ENCODE measurements around the gene XRCC1.

The XRCC1 gene, protein sequence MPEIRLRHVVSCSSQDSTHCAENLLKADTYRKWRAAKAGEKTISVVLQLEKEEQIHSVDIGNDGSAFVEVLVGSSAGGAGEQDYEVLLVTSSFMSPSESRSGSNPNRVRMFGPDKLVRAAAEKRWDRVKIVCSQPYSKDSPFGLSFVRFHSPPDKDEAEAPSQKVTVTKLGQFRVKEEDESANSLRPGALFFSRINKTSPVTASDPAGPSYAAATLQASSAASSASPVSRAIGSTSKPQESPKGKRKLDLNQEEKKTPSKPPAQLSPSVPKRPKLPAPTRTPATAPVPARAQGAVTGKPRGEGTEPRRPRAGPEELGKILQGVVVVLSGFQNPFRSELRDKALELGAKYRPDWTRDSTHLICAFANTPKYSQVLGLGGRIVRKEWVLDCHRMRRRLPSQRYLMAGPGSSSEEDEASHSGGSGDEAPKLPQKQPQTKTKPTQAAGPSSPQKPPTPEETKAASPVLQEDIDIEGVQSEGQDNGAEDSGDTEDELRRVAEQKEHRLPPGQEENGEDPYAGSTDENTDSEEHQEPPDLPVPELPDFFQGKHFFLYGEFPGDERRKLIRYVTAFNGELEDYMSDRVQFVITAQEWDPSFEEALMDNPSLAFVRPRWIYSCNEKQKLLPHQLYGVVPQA

DNA sequence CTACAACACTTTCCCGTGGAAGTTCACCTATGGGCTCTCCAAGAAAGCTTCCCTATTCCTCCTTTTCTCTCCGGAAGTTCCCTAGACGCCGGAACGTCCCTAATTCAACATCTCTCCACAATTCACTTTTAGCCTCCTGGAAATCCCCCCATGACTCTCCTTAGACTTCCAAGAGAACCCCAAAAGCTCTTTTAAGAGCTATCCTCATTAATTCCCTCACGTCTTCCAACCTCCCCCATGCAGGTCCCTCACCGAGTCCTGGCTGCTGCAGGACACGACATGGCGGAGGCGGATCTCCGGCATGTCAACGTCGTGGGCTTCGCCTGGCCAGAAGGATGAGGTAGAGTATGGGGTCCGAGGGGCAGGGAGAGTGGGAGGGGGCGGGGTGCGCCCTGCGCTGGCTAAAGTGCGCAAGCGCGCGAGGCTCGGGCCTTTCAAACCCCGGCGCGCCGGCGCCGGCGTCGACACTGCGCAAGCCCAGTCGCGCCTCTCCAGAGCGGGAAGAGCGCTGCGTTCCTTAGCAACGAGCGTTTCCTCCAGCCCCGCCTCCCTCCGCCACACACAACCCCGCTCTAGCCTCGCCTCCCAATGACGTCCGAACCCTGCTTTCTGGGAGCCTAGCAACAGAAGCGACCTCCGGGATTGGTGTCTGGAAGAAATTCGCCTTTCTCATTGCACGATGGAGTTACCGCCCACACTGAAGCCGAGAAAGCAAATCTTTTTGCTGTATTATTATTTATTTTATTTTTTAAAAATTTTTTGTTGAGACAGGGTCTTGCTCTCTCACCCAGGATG lies at the start of gene XRCC1, which contains the start of gene PINLYP:
XRCC1 (minus strand) TSS at position 372 of the 795 bp plus-strand sequence; CDS start at position 303, 69 bp downstream.
PINLYP (plus strand) TSS at position 646 of the 795 bp plus-strand sequence. CDS start 1,391 bp downstream, outside the sequence.
- Histone ChIP-seq H2AFZ (ENCODE audit: low read depth, low read length) (peak within 1 kb of the TSS; percentile 81), H3K4me1 (ENCODE audit: insufficient read depth, low read length) (peaks cover 37% of the 10 kb centered on the region), H3K36me3 (ENCODE audit: insufficient read depth, low read length) (peaks cover 8% of the 10 kb centered on the region), H3K79me2 (ENCODE audit: insufficient read depth, low read length) (peaks cover 45% of the 10 kb centered on the region), H3K9me3 (ENCODE audit: insufficient read depth, low read length, severe bottlenecking) (no peaks in the 10 kb centered on the region), H3K4me3 (ENCODE audit: low read depth in 1 of 2, low read length in 2 of 2) (peak within 1 kb of the TSS; percentile 67 to 80), H4K20me1 (ENCODE audit: insufficient read depth, low read length) (peaks cover 5% of the 10 kb centered on the region), H3K9ac (ENCODE audit: low read depth, low read length) (peak within 1 kb of the TSS; percentile 76), H3K4me2 (ENCODE audit: insufficient read depth, low read length) (peak within 1 kb of the TSS; percentile 90), H3K27me3 (ENCODE audit: insufficient read depth, low read length, poor library complexity) (no peaks in the 10 kb centered on the region), H3K27ac (ENCODE audit: low read length) (peak within 1 kb of the TSS; percentile 87)
- ATAC-seq (ENCODE audit: insufficient read depth, low read depth) (peak; percentile 97), DNase-seq (peak; percentile 98)
- no peak for TF ChIP-seq EZH2 (IDR thresholded peaks at IDR 0.05; ENCODE audit: borderline replicate concordance, low read depth, low read length, severe bottlenecking)
- TF ChIP-seq, protein P1, sequence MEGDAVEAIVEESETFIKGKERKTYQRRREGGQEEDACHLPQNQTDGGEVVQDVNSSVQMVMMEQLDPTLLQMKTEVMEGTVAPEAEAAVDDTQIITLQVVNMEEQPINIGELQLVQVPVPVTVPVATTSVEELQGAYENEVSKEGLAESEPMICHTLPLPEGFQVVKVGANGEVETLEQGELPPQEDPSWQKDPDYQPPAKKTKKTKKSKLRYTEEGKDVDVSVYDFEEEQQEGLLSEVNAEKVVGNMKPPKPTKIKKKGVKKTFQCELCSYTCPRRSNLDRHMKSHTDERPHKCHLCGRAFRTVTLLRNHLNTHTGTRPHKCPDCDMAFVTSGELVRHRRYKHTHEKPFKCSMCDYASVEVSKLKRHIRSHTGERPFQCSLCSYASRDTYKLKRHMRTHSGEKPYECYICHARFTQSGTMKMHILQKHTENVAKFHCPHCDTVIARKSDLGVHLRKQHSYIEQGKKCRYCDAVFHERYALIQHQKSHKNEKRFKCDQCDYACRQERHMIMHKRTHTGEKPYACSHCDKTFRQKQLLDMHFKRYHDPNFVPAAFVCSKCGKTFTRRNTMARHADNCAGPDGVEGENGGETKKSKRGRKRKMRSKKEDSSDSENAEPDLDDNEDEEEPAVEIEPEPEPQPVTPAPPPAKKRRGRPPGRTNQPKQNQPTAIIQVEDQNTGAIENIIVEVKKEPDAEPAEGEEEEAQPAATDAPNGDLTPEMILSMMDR (IDR thresholded peaks at IDR 0.05; ENCODE audit: borderline replicate concordance, extremely low read depth, low read length, poor library complexity, severe bottlenecking): no peak

DNA sequence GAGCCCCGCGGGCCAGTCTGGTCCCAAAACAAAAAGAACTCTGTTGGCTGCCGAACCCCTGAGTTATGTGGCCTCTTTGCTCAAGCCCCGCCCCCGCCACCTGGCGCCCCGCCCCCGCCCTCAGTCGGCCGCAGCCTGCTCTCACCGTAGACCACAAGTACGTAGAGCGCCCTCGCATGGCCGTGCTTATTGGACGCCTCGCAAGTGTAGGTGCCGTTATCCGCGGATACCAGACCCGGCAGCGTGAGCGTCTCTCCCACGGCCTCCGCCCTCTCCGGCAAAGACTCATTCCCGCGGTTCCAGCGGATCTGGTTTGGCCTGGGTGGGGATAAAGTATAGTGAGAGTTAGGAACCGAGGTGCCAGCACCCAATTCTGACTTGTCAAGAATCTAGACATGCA lies 49.6 kb upstream of the XRCC1 start:
- H3K4me2 ChIP-seq (ENCODE audit: insufficient read depth, low read length): no peak overlapping the region
- H3K36me3 ChIP-seq (ENCODE audit: insufficient read depth, low read length): no peaks in the 10 kb centered on the region
- H3K27me3 ChIP-seq (ENCODE audit: insufficient read depth, low read length, poor library complexity): no peaks in the 10 kb centered on the region
- peak; percentile 74 for DNase-seq
- H3K79me2 ChIP-seq (ENCODE audit: insufficient read depth, low read length): 0 out of 2 replicates have a peak, but pooled peaks cover 3% of the 10 kb centered on the region
- H3K9me3 ChIP-seq (ENCODE audit: insufficient read depth, low read length, severe bottlenecking): no peaks in the 10 kb centered on the region
- no peak overlapping the region for H3K4me3 ChIP-seq (ENCODE audit: low read depth in 1 of 2, low read length in 2 of 2)
- H3K4me1 ChIP-seq (ENCODE audit: insufficient read depth, low read length): peaks cover 11% of the 10 kb centered on the region
- no peak overlapping the region for H2AFZ ChIP-seq (ENCODE audit: low read depth, low read length)
- TF ChIP-seq EZH2 (IDR thresholded peaks at IDR 0.05; ENCODE audit: borderline replicate concordance, low read depth, low read length, severe bottlenecking): no peak
- TF ChIP-seq, protein P1 (IDR thresholded peaks at IDR 0.05; ENCODE audit: borderline replicate concordance, extremely low read depth, low read length, poor library complexity, severe bottlenecking): peak; percentile 17
- ATAC-seq (ENCODE audit: insufficient read depth, low read depth): peak; percentile 53
- H3K9ac ChIP-seq (ENCODE audit: low read depth, low read length): no peak overlapping the region
- no peak overlapping the region for H3K27ac ChIP-seq (ENCODE audit: low read length)
- H4K20me1 ChIP-seq (ENCODE audit: insufficient read depth, low read length): no peaks in the 10 kb centered on the region

DNA sequence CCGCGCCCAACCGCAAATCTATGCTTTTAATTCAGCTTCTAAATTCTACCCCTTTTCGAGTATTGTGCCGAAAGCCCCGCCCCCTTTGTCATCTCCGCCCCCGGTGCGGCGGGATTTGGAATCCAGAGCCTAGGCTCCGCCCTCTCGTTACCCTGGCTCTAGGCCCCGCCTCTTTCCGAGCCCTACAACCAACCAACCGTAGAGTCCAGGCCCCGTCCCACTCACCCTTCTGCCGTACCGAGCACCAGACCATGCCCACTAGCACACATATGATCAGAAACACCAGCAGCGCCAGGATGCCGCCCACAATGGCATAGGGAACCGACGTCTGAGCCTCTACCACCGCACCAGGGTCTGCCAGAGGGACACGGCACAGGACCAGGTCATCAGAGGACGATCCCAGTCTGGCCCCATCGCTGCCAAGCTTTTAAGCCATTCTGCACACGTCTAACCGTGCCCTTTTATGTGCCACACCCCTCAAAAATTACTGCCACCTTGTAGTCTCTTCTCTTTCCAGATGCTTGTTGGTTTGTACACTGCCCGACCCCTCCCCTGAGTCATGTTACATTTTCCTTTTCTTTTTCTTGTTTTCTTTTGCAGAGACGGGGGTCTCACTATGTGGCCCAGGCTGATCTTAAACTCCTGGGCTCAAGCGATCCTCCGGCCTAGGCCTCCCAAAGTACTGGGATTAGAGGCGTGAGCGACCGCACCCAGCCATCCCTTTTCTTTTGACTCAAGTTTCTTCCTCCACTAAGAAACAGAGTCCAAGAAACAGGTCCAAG lies 48.8 kb upstream of the XRCC1 start:
- H3K4me2 ChIP-seq (ENCODE audit: insufficient read depth, low read length): no peak overlapping the region

More for the DNA sequence above, 48.8 kb upstream of the XRCC1 start:
- no peak for ATAC-seq (ENCODE audit: insufficient read depth, low read depth)
- peaks cover 15% of the 10 kb centered on the region for H3K4me1 ChIP-seq (ENCODE audit: insufficient read depth, low read length)
- no peak overlapping the region for H3K27ac ChIP-seq (ENCODE audit: low read length)
- no peaks in the 10 kb centered on the region for H3K27me3 ChIP-seq (ENCODE audit: insufficient read depth, low read length, poor library complexity)
- DNase-seq: peak; percentile 12
- H4K20me1 ChIP-seq (ENCODE audit: insufficient read depth, low read length): no peaks in the 10 kb centered on the region
- H3K9me3 ChIP-seq (ENCODE audit: insufficient read depth, low read length, severe bottlenecking): no peaks in the 10 kb centered on the region
- H2AFZ ChIP-seq (ENCODE audit: low read depth, low read length): no peak overlapping the region
- peaks cover 6% of the 10 kb centered on the region for H3K79me2 ChIP-seq (ENCODE audit: insufficient read depth, low read length)
- H3K9ac ChIP-seq (ENCODE audit: low read depth, low read length): no peak overlapping the region
- no peak overlapping the region for H3K4me3 ChIP-seq (ENCODE audit: low read depth in 1 of 2, low read length in 2 of 2)
- TF ChIP-seq, protein P1 (IDR thresholded peaks at IDR 0.05; ENCODE audit: borderline replicate concordance, extremely low read depth, low read length, poor library complexity, severe bottlenecking): no peak
- TF ChIP-seq EZH2 (IDR thresholded peaks at IDR 0.05; ENCODE audit: borderline replicate concordance, low read depth, low read length, severe bottlenecking): no peak
- H3K36me3 ChIP-seq (ENCODE audit: insufficient read depth, low read length): no peaks in the 10 kb centered on the region; the same call in 1 of the 2 replicates
